ENCODE results near the gene MB.
A peak's percentile ranks its signal among the peaks of the same experiment; 100 is the strongest.

Gene MB

DNA sequence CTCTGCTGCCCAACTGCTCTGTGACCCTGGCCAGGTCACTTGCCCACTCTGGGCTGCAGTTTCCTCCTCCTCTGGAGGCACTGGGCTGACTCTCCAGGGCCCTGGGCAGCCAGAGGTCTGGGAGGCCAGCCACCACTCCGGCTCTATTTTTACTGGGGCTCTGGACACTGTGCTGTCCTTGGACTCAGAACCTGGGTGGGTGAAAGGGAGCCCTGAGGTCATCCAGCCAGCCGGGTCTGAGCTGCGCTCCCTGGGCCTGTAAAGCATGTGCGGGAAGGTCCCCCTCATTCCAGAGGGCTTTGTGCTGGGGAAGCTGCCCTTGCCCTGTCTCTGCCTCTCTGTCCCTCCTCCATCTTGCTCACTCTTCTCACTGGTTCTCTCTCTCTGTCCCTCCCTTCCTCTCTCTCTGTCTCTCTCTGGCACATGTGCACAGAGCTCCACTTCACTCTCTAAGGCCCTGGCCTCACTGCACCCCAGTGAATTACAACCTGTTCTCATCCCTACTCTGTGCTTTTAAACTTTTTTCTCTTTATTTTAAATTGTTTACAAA is 24.6 kb downstream of the MB start:
- no peak for DNase-seq

- DNase-seq = no peak
Measured at GRCh38 chr22:35591714-35592417, 25.3 kb downstream of the MB start.

DNA sequence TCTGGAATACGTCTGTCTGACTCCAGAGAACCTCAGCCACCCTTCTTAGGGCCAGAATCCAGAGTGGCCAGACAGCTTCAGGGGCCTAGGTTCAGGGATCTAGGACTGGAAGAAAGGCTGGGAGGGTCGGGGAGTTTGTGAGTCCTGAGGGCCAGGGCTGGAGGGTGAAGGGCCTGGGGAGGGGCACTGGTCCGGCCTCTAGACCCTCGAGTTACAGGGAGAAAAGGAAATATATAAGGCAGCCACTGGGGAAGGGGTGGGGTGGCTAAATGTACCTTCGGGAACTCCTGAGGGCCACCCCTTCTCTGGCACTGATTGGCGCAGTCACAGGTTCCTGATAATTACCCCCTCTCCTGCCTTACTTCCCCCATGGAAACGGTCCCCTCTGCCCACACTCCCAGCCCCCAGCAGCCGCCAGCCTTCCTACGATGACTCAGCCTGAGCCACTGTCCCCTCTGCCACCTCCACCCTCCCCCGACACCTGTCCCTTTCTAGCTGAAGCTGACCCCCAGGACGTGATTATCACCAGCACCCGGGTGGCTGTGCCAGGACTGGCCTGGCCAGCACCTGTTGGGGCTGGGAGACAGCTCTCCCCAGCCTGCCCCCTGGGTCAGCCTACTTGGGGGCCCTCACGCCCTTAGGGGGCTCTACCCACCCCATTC is 26.4 kb downstream of the MB start:
- DNase-seq = no peak

DNA sequence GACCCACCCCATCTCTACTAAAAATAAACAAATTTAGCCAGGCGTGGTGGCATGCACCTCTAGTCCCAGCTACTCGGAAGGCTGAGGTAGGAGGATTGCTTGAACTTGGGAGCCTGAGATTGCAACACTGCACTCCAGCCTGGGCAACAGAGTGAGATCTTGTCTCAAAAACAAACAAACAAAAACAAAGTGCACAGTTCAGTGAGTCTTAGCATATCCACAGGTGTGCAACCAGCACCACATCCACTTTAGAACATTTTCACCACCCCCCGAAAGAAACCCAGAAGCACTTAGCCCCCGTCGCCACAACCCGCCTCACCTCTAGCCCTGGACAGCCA is 27.4 kb downstream of the MB start:
- DNase-seq = no peak

DNA sequence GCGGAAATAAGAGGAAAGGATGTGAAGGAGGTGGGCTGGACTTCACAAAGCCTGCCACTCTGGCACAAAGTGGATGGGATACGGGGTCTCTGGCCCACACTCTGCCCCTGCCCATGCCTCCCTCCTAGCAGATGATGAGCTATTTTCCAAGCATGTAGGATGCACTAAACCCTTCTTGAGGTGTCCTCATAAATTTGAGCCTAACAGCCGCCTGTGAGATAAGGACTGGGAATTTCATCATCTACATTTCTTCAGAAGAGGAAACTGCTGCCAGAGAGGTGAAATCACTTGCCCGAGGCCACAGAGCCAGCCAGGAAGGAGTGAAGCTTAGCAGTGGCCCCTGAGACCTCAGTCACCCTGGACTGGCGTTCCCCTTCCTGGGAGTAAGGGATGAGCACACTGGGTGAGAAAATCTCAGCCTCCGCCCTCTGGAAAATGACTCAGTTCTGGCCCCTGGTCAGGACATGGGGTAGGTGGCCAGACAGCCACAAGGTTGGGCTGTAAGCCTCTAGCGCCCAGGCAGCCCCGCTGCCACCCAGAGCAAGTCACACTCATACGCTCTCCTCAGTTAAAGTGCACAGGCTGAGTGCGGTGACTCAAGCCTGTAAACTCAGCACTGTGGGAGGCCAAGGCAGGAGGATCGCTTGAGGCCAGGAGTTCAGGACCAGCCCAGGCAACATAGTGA is 27.9 kb downstream of the MB start:
- no peak for DNase-seq

GRCh38 chr22:35587896-35588295 is 29.2 kb downstream of the MB start:
- no peak for DNase-seq

- DNase-seq = no peak
Measured at GRCh38 chr22:35587447-35587870, 29.7 kb downstream of the MB start.

GRCh38 chr22:35586771-35587170 is 30.4 kb downstream of the MB start:
- DNase-seq = no peak

- peak; percentile 60 for DNase-seq
Measured at GRCh38 chr22:35582861-35583670, 34.1 kb downstream of the MB start.

DNA sequence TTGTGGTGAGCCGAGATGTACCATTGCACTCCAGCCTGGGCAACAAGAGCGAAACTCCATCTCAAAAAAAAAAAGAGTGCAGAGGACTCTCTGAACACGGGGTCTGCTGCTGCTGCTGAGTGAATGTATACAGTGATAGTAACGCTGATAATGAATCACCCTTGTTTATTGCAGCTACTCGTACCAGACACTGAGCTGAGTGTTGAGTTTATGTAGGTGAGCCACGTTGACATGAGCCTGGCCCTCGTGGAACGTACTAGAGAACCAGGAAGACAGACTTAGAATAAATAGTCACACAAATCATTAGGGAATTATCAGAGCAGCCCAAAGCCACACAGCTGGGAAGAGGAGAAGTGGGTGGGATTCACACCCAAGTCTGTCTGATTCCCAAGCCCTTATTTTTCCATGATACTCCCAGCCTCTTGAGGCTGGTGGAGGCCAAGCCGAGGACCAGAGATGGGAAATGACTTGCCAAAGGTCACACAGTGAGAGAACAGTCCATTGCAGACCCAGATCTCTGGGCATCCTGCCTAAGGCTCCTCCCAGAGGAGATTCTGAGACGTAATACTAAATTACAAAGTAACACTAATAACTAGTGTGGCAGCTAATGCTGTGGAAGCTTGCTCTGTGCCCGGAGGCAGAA is 34.8 kb downstream of the MB start:
- no peak for DNase-seq

GRCh38 chr22:35581023-35581413 is 36.1 kb downstream of the MB start:
- DNase-seq = no peak

GRCh38 chr22:35580351-35581022 is 36.6 kb downstream of the MB start:
- DNase-seq = no peak

- DNase-seq = no peak
Measured at GRCh38 chr22:35578836-35579575, 38.1 kb downstream of the MB start.

DNA sequence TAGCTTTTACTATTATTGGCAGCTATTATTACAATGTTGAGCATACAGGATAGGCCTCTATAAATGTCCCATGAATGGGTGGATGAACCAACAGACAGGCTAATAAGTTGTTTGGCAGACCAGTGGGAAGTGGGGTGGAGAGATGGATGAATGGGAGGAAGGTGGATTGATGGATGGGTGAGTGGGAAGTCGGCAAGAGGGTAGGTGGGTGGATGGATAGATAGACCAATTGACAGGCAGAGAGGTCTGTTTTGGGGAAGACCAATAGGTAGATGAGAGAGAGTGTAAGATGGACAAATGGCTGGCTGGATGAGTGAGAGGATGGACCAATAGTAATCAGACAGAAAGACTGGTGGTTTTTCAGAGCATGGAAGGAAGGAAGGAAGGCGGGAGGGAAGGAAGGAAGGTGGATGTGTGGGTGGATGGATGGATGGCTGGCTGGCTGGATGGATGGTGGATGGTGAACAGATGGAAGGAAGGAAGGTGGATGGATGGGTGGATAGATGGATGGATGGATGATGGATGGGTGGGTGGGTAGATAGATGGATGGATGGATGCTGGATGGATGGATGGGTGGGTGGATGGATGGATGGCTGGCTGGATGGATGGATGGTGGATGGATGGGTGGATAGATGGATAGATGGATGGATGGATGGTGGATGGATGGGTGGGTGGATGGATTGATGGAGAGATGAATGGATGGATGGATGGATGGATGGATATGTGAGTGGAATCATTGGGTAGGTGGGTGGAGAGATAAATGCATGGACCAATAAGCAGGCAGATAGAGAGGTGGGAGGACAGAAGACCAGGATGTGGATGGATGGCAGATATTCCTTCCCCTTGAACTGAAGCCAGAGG is 39.1 kb downstream of the MB start:
- DNase-seq = no peak

DNA sequence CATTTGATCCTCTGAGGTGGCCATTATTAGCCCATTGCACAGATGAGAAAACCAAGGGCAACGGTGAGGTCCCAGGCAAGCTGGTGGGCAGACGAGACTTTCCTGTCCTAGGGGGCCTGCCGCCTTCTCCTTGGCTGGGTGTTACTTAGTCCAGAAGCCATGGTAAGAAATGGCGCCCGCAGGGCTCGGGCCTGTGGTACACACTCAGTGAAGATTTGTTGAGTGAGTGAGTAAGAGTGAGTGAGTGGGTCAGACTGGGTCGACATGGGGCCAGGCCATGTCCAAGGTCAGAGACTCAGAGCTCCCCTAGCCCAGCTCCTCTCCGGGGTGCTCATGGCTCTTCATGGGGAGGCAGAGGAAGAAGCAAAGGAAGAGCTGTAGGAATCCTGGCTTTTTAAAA is 40.5 kb downstream of the MB start:
- no peak for DNase-seq

GRCh38 chr22:35575116-35575748 is 41.9 kb downstream of the MB start:
- no peak for DNase-seq

- no peak for DNase-seq
Measured at GRCh38 chr22:35572556-35572955, 44.6 kb downstream of the MB start.

DNA sequence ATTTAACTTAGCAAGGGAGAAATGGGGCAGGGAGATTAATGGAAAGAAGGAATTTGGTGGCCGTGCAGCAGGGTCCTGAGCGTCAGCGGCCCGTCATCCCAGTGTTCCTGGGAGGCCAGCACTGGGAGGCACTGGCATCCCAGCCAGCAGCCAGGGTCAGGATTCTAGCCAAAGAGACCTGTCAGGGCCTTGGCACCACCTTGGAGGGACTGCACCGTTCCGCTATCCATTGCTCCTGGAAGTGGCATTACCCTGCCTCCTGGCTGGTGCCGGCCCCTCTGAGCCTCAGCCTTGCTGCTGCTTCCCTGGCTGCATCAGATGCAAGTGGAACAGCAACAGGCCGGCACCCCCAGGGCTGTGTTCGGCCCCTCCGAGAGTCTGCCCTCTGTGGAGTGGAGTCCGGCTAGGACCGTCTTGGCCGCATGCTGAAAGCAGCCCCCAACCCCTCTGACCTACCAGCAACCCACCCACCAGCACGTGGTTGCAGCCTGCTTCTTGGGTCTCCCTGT is 46.4 kb downstream of the MB start:
- no peak for DNase-seq

- no peak for DNase-seq
Measured at GRCh38 chr22:35569916-35570315, 47.2 kb downstream of the MB start.
